Measurements from ENCODE around the gene DST. TPM values are rescaled to one million over a fixed set of nuclear protein-coding genes. Genes with fewer than 3 reads are reported as not detected.
A peak's percentile ranks its signal among the peaks of the same experiment; 100 is the strongest.

Gene DST
- total RNA-seq, 1 experiment from 2014 or later, result 144 TPM

- peaks cover 13 to 51% of the 10 kb centered on the region in 2 experiments; a peak in 3 of 4 replicates for H3K36me3 ChIP-seq (ENCODE audit: control insufficient read depth in 1 of 2, insufficient read depth in 2 of 2, low read length in 2 of 2)
- TF ChIP-seq ZNF274 (IDR thresholded peaks at IDR 0.05; ENCODE audit: low read depth, low read length), result no peak
- TF ChIP-seq ELF1 (IDR thresholded peaks at IDR 0.05; ENCODE audit: borderline replicate concordance, low read depth), result no peak
- TF ChIP-seq EZH2phosphoT487 (IDR thresholded peaks at IDR 0.05; ENCODE audit: borderline replicate concordance), result no peak
- no peak for TF ChIP-seq TCF7L2 (IDR thresholded peaks at IDR 0.05; ENCODE audit: borderline replicate concordance, extremely low read depth, insufficient read depth, insufficient read length)
- no peak for TF ChIP-seq CBX3 (IDR thresholded peaks at IDR 0.05; ENCODE audit: low read depth)
- H2AFZ ChIP-seq (ENCODE audit: low read depth, low read length, poor library complexity, severe bottlenecking), result no peak overlapping the region
- no peak overlapping the region for H3K9ac ChIP-seq (ENCODE audit: low read length)
- no peaks in the 10 kb centered on the region for H3K9me3 ChIP-seq (ENCODE audit: control insufficient read depth in 1 of 2, insufficient read depth in 1 of 2, low read depth in 1 of 2, low read length in 2 of 2)
- H3K4me2 ChIP-seq (ENCODE audit: low read length), result no peak overlapping the region
- H3K79me2 ChIP-seq (ENCODE audit: insufficient read depth, low read length), result no peaks in the 10 kb centered on the region
- ChIA-PET POLR2A (no interaction called here), RAD21 (ENCODE audit: low non-redundant PET in 1 of 2, low total read pairs in 2 of 2, uncharacterized antibody in 2 of 2, unreplicated experiment in 2 of 2) (no interaction called here), CTCF (interaction anchor here (1.8 kb wide), 1 partner anchor 70 kb away, joined by 3 read pairs; no protein-coding TSS in a partner anchor)
- no peaks in the 10 kb centered on the region for H3K9me2 ChIP-seq (ENCODE audit: insufficient read depth)
- no peak overlapping the region for H3K27ac ChIP-seq (ENCODE audit: low read depth, low read length)
- no peak for DNase-seq (ENCODE audit: low read depth, low spot score)
- ATAC-seq, result no peak
- H3K27me3 ChIP-seq (ENCODE audit: insufficient read depth, low read length), result no peaks in the 10 kb centered on the region
- H3K4me1 ChIP-seq (ENCODE audit: control insufficient read depth in 1 of 2, insufficient read depth in 2 of 2, low read length in 2 of 2), result no peaks in the 10 kb centered on the region
- H4K20me1 ChIP-seq (ENCODE audit: insufficient read depth), result no peaks in the 10 kb centered on the region
- H3K4me3 ChIP-seq (replicated peaks in 1 of 2; ENCODE audit: low read depth in 1 of 2, low read length in 2 of 2), result no peak overlapping the region
- no TSS peak for BruUV-seq (replicated peaks)
- intact Hi-C loops (cut with micrococcal nuclease), result no loop called here
Measured at GRCh38 chr6:56620229-56620868, 22.3 kb downstream of the DST start.

- ATAC-seq (peak; percentile 74), DNase-seq (ENCODE audit: low read depth, low spot score) (no peak)
- H3K27me3 ChIP-seq (ENCODE audit: insufficient read depth, low read length), result no peaks in the 10 kb centered on the region
- H3K9ac ChIP-seq (ENCODE audit: low read length), result no peak overlapping the region
- TF ChIP-seq RAD21 (IDR thresholded peaks at IDR 0.05; ENCODE audit: low read depth) (no peak), CTCF (IDR thresholded peaks at IDR 0.05 in 2 of 3, conservative IDR thresholded peaks at IDR 0.05 in 1 of 3; ENCODE audit: borderline replicate concordance in 1 of 3, insufficient read depth in 1 of 3, low read depth in 2 of 3, low read length in 2 of 3) (peak in 2 of 3 experiments; percentile 42 to 56; a peak in 3 of 6 replicates)
- no peaks in the 10 kb centered on the region for H3K4me1 ChIP-seq (ENCODE audit: control insufficient read depth in 1 of 2, insufficient read depth in 2 of 2, low read length in 2 of 2)
- no peak overlapping the region for H3K27ac ChIP-seq (ENCODE audit: low read depth, low read length)
- no peaks in the 10 kb centered on the region for H4K20me1 ChIP-seq (ENCODE audit: insufficient read depth)
- intact Hi-C loops (cut with micrococcal nuclease), result no loop called here
- H3K4me3 ChIP-seq (replicated peaks in 1 of 2; ENCODE audit: low read depth in 1 of 2, low read length in 2 of 2), result no peak overlapping the region
- H3K9me3 ChIP-seq (ENCODE audit: control insufficient read depth in 1 of 2, insufficient read depth in 1 of 2, low read depth in 1 of 2, low read length in 2 of 2), result no peaks in the 10 kb centered on the region
- peaks cover 10 to 32% of the 10 kb centered on the region in 2 experiments; a peak in 3 of 4 replicates for H3K36me3 ChIP-seq (ENCODE audit: control insufficient read depth in 1 of 2, insufficient read depth in 2 of 2, low read length in 2 of 2)
- no TSS peak for BruUV-seq (replicated peaks)
- no peak overlapping the region for H3K4me2 ChIP-seq (ENCODE audit: low read length)
- POLR2A ChIA-PET, result no interaction called here
- RAD21 ChIA-PET (ENCODE audit: low non-redundant PET in 1 of 2, low total read pairs in 2 of 2, uncharacterized antibody in 2 of 2, unreplicated experiment in 2 of 2), result no interaction called here
- H3K9me2 ChIP-seq (ENCODE audit: insufficient read depth), result no peaks in the 10 kb centered on the region
- H2AFZ ChIP-seq (ENCODE audit: low read depth, low read length, poor library complexity, severe bottlenecking), result no peak overlapping the region
- CTCF ChIA-PET, result no interaction called here
- no peaks in the 10 kb centered on the region for H3K79me2 ChIP-seq (ENCODE audit: insufficient read depth, low read length)
Measured at GRCh38 chr6:56618050-56618449, 24.6 kb downstream of the DST start.
